Tibial artery (tissue), 4 donors: Measurements from ENCODE around the gene SUN5.
A peak's percentile ranks its signal among the peaks of the same experiment; 100 is the strongest.

Source experiments
- DNase-seq, 2 donors: peaks; one replicate each; pipeline ENCODE4 v3.0.0-alpha.2; 2019
- H3K27ac ChIP-seq, 2 donors: fragments of 200-600 bp; sonication (generic) in 1 of 2; 1 replicate in 1 of 2; 2 replicates in 1 of 2; pipeline ENCODE4 v1.5.1; 2018 to 2019; ENCODE audit warnings: mild to moderate bottlenecking in 1 of 2
- H3K27me3 ChIP-seq, 2 donors: fragments of 200-600 bp; sonication (generic) in 1 of 2; one replicate each; pipeline versions ENCODE4 v1.5.1 to v1.6.0; 2016 to 2019
- H3K36me3 ChIP-seq, 3 donors: fragments of 200-600 bp; sonication (generic) in 2 of 3; one replicate each; pipeline ENCODE4 v1.5.1; 2016 to 2019; ENCODE audit warnings: mild to moderate bottlenecking in 2 of 3
- H3K4me1 ChIP-seq, 4 donors: fragments of 200-600 bp; sonication (generic) in 2 of 4; 1 replicate in 3 of 4; 2 replicates in 1 of 4; pipeline ENCODE4 v1.5.1; 2016 to 2019
- H3K4me3 ChIP-seq, 2 donors: fragments of 200-600 bp; sonication (generic) in 1 of 2; 1 replicate in 1 of 2; 2 replicates in 1 of 2; pipeline ENCODE4 v1.5.1; 2018 to 2019; ENCODE audit warnings: mild to moderate bottlenecking in 2 of 2
- H3K9me3 ChIP-seq, 3 donors: fragments of 200-600 bp; sonication (generic) in 1 of 3; one replicate each; pipeline ENCODE4 v1.5.1; 2016 to 2019
- intact Hi-C: fragments of 100-400 bp; cut with DNase I; formaldehyde crosslinking; loops from one replicate; pipeline ENCODE4 v1.15.0; 2023; ENCODE audit warnings: low total_unique reads
- TF ChIP-seq, protein P1 (sequence below), 2 experiments: fragments of 200-600 bp in 1 of 2; fragments of 450-650 bp in 1 of 2; IDR thresholded peaks; one replicate each; pipeline ENCODE4 v1.5.1; 2017 to 2019; ENCODE audit warnings: antibody characterized with exemption in 2 of 2, mild to moderate bottlenecking in 1 of 2, moderate library complexity in 1 of 2

SUN5 gene

DNA sequence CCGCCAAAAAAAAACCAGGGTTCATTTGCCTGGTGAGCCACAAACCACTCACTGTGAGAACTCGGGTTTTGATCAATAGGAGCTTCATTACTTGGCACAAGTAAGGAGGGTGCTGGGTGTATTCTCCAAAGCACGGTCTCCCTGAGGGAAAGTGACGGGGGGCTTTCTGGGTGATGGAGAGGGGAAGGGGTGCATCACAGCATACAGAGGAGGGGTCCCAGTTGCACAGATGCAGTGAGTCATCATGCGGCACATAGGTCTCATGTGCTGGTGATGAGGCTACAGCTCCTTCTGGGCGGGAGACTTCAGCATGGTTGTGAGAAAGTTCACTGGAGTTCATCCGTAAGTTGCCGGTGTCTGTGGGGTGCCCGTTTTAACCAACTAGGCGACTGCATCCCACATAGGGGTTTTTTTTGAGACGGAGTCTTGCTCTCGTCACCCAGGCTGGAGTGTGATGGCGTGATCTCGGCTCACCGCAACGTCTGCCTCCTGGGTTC is 36.2 kb downstream of the SUN5 start:
- DNase-seq = peak in 1 of 2 donors; percentile 7
- no peak overlapping the region for H3K4me3 ChIP-seq
- no peak overlapping the region for H3K27ac ChIP-seq
- no peaks in the 10 kb centered on the region for H3K36me3 ChIP-seq
- H3K9me3 ChIP-seq = no peaks in the 10 kb centered on the region
- no peaks in the 10 kb centered on the region for H3K4me1 ChIP-seq
- H3K27me3 ChIP-seq = peaks cover 0 to 20% of the 10 kb centered on the region in 2 donors
- TF ChIP-seq, protein P1, sequence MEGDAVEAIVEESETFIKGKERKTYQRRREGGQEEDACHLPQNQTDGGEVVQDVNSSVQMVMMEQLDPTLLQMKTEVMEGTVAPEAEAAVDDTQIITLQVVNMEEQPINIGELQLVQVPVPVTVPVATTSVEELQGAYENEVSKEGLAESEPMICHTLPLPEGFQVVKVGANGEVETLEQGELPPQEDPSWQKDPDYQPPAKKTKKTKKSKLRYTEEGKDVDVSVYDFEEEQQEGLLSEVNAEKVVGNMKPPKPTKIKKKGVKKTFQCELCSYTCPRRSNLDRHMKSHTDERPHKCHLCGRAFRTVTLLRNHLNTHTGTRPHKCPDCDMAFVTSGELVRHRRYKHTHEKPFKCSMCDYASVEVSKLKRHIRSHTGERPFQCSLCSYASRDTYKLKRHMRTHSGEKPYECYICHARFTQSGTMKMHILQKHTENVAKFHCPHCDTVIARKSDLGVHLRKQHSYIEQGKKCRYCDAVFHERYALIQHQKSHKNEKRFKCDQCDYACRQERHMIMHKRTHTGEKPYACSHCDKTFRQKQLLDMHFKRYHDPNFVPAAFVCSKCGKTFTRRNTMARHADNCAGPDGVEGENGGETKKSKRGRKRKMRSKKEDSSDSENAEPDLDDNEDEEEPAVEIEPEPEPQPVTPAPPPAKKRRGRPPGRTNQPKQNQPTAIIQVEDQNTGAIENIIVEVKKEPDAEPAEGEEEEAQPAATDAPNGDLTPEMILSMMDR (IDR thresholded peaks at IDR 0.05) = no peak
- intact Hi-C loops = no loop called here

DNA sequence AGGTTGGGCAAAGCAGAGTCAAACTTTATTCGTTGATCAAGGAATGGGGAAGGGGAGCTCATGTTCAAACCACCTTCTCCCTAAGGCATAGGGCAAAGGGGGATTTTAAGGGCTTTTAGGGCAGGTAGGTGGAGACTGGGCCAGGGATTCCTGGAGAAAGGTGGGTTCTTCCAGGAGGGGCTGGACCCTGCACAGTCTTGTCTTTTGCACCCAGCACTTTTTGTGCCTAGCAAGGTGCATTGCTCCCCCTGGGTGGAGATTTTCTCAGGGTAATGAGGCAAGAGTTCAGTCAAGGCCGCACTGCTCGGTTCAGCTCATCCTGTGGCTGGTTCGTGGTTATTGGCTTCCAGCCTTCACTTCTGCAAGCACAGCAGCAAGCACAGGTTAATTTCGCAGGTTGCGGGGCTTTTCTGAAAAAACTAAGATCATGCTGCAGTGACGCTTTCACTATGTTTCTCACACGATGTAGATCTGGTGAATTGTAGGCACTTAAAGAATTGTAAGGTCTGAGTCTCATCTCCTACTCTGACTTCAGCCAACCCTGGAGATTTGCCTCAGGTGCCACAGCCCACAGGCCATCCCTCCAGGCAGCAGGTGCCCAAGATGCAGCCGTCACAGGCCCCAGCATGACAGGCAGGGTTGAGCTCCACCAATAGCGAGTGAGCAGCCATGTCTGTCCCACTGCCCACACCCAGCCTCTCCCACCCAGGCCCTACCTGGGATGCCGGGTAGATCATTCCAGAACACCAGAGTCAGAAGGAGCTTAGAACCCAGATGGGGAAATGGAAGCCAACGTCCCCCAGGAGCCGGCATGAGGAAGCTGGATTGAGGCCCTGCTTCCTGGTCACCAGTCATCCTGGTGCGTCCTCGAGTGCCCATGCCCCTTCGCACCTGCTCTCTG is 37.1 kb downstream of the SUN5 start:
- Histone ChIP-seq H3K9me3 (no peaks in the 10 kb centered on the region), H3K27ac (no peak overlapping the region), H3K4me3 (no peak overlapping the region), H3K27me3 (peaks cover 0 to 22% of the 10 kb centered on the region in 2 donors), H3K36me3 (no peaks in the 10 kb centered on the region), H3K4me1 (no peaks in the 10 kb centered on the region)
- TF ChIP-seq, protein P1 (IDR thresholded peaks at IDR 0.05) = no peak
- intact Hi-C loops = no loop called here
- peak in 1 of 2 donors; percentile 11 for DNase-seq

DNA sequence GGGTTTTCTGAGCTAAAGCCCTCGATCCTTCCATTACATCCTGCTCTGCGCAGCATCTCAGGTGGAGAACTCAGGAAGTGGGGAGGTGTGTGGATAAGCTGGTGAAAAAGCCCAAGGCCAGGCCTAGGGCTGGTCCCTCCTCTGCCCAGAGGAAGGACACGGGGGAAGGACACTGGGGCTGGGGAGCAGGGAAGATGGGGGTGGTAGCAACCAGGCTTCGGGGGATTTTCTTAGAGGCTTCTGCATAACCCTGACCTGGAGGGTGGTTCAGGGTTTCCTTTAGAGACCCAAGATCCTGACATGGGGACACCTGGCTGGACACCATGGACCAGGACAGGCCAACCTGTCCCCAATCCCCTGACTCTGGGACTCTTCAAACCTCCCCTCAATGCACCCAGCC is 37.9 kb downstream of the SUN5 start:
- Histone ChIP-seq H3K4me3 (no peak overlapping the region), H3K27me3 (peaks cover 0 to 22% of the 10 kb centered on the region in 2 donors), H3K36me3 (no peaks in the 10 kb centered on the region), H3K9me3 (no peaks in the 10 kb centered on the region), H3K27ac (no peak overlapping the region), H3K4me1 (no peaks in the 10 kb centered on the region)
- TF ChIP-seq, protein P1 (IDR thresholded peaks at IDR 0.05) = no peak
- DNase-seq = peak in 1 of 2 donors; percentile 42
- intact Hi-C loops = no loop called here

DNA sequence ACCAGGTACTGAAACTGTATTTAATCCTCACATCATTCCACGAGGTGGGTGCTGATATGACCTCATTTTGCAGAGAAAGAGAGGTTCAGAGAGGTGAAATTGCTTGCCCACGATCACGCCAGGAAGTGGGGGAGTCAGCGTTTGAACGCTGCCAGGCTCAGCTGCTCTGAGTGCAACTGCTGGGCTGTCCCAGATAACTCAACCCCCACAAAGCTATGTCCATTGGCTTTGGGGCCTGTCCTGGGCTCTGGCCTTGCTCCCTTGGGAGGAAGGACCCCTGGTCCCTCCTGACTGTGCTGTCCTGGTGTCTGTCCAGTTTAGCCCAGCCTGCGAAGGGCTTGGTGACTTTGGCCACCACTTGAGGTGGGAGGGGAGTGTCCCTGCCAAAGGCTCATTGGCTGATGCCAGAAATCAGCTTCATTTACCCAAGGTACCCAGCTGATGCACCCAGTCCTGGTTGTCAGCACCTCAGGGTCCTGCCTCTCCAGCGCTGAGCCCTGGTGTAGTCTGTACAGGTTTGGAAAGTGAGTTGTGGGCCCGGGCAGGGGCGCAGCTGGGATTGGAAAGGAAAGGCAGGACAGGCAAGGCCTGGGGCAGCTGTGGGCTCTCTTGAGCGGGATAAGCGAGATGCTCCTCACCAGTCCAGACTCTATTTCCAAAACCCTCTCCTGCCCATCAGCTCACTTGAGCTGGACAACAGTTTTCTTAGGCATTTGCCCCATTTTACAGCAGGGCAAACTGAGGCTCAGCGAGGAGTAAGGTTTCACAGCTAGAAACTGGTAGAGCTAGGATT is 38.5 kb downstream of the SUN5 start:
- TF ChIP-seq, protein P1 (IDR thresholded peaks at IDR 0.05) = no peak
- Histone ChIP-seq H3K9me3 (no peaks in the 10 kb centered on the region), H3K27me3 (peaks cover 0 to 22% of the 10 kb centered on the region in 2 donors), H3K27ac (no peak overlapping the region), H3K4me1 (no peaks in the 10 kb centered on the region), H3K4me3 (no peak overlapping the region), H3K36me3 (no peaks in the 10 kb centered on the region)
- peak in 1 of 2 donors; percentile 34 for DNase-seq
- intact Hi-C loops = no loop called here

DNA sequence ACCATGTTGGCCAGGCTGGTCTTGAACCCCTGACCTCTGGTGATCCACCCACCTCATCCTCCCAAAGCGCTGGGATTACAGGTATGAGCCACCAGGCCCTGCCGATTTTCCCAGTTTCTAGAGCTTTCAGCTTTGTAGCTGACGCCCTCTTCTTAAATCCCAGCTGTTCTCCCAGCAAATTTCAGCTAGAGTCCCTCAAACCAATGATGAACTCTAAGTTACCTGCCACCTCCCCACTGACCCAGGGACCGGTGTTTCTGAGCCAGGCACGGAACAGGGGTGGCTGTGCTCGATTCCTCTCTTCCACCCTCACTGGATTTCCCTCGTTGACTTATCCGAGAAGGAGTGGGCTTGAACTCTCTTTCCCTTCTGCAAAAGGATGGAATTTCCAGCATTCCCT is 39.1 kb downstream of the SUN5 start:
- H3K4me3 ChIP-seq = no peak overlapping the region
- H3K9me3 ChIP-seq = no peaks in the 10 kb centered on the region
- no peaks in the 10 kb centered on the region for H3K4me1 ChIP-seq
- peaks cover 0 to 22% of the 10 kb centered on the region in 2 donors for H3K27me3 ChIP-seq
- H3K36me3 ChIP-seq = no peaks in the 10 kb centered on the region
- peak in 1 of 2 donors; percentile 50 for DNase-seq
- H3K27ac ChIP-seq = no peak overlapping the region
- TF ChIP-seq, protein P1 (IDR thresholded peaks at IDR 0.05) = no peak
- intact Hi-C loops = no loop called here
